ENCODE data around the gene EXOC6B.

- TF ChIP-seq POLR2AphosphoS5 (IDR thresholded peaks at IDR 0.05; ENCODE audit: borderline replicate concordance, low read depth, low read length) (no peak), EZH2 (IDR thresholded peaks at IDR 0.05) (no peak), FOXP2 (optimal IDR thresholded peaks at IDR 0.05; ENCODE audit: control extremely low read depth, extremely low read length, insufficient read depth) (no peak)
Measured at GRCh38 chr2:72211777-72212485, 613.9 kb downstream of the EXOC6B start.

Measured in SK-N-MC (cell line).